Astrocyte (in vitro differentiated cells and primary cell): ENCODE measurements around the gene HPGDS.
"Not testable (repeated sequence)": the region's sequence is repeated elsewhere in the genome, so short reads cannot be mapped to it uniquely, and the experiment has no call there.

Experiments used
- CTCF ChIP-seq: IDR thresholded peaks from 2 replicates; pipeline ENCODE4 v1.5.1; 2011; ENCODE audit warnings: low read depth, mild to moderate bottlenecking, inconsistent platforms, low read length, moderate library complexity; ENCODE audit not compliant: insufficient read depth
- EZH2 ChIP-seq: IDR thresholded peaks from 2 replicates; pipeline ENCODE4 v1.6.1; 2012; ENCODE audit warnings: mild to moderate bottlenecking, low read length, inconsistent platforms; ENCODE audit not compliant: insufficient read depth

- not testable (repeated sequence) for TF ChIP-seq CTCF, EZH2
These were observed 5.8 kb downstream of the HPGDS start for GRCh38 chr4:94336791-94337190.
